NCI-H524 (cell line): ENCODE results near the gene CCT4.
"Not testable (repeated sequence)": the region's sequence is repeated elsewhere in the genome, so short reads cannot be mapped to it uniquely, and the experiment has no call there.

Experiments used
- DNase-seq, 2 experiments: peaks; one replicate each; lab custom pipeline; 2025; lab: John Stamatoyannopoulos, UW

CCT4 gene

GRCh38 chr2:61888267-61889055 is at the start of gene CCT4:
Gene CCT4, minus strand, starts transcription at chr2:61888656. Its CDS starts 149 bp downstream, at chr2:61888507.
- DNase-seq: peak; percentile 59 to 85

- no peak for DNase-seq
Measured at GRCh38 chr2:61937886-61938285, 49.4 kb upstream of the CCT4 start.

- no peak for DNase-seq
Measured at GRCh38 chr2:61937098-61937497, 48.6 kb upstream of the CCT4 start.

- DNase-seq: no peak
Measured at GRCh38 chr2:61928826-61929461, 40.5 kb upstream of the CCT4 start.

- DNase-seq: no peak
Measured at GRCh38 chr2:61926531-61927477, 38.3 kb upstream of the CCT4 start.

- no peak for DNase-seq
Measured at GRCh38 chr2:61924895-61925663, 36.6 kb upstream of the CCT4 start.

GRCh38 chr2:61922714-61923113 is 34.3 kb upstream of the CCT4 start:
- no peak for DNase-seq

GRCh38 chr2:61920548-61920947 is 32.1 kb upstream of the CCT4 start:
- DNase-seq: no peak

- DNase-seq: not testable (repeated sequence)
Measured at GRCh38 chr2:61914794-61915193, 26.3 kb upstream of the CCT4 start.

GRCh38 chr2:61911510-61911909 is 23.1 kb upstream of the CCT4 start:
- DNase-seq: peak in 1 of 2 experiments; percentile 12

- DNase-seq: peak in 1 of 2 experiments; percentile 18
Measured at GRCh38 chr2:61910603-61911002, 22.1 kb upstream of the CCT4 start.

GRCh38 chr2:61909116-61909515 is 20.7 kb upstream of the CCT4 start:
- no peak for DNase-seq

GRCh38 chr2:61906186-61906470 is 17.7 kb upstream of the CCT4 start:
- DNase-seq: peak in 1 of 2 experiments; percentile 26

GRCh38 chr2:61905372-61906185 is 17.1 kb upstream of the CCT4 start, which contains the start of gene COMMD1:
Gene COMMD1, plus strand, starts transcription at chr2:61905674. Its CDS starts 5 bp downstream, at chr2:61905679.
- DNase-seq: peak; percentile 46 to 70

GRCh38 chr2:61900281-61900680 is 11.8 kb upstream of the CCT4 start:
- DNase-seq: no peak

- DNase-seq: peak in 1 of 2 experiments; percentile 4
Measured at GRCh38 chr2:61898810-61899209, 10.4 kb upstream of the CCT4 start.

- no peak for DNase-seq
Measured at GRCh38 chr2:61887717-61888266, 664 bp downstream of the CCT4 start.

- no peak for DNase-seq
Measured at GRCh38 chr2:61885896-61886603, 2.4 kb downstream of the CCT4 start.

GRCh38 chr2:61882850-61883249 is 5.6 kb downstream of the CCT4 start:
- no peak for DNase-seq

- DNase-seq: not testable (repeated sequence)
Measured at GRCh38 chr2:61879351-61879750, 9.1 kb downstream of the CCT4 start.
